NCI-H146 (cell line): ENCODE data around the gene C19orf25.
"Not testable (repeated sequence)": the region's sequence is repeated elsewhere in the genome, so short reads cannot be mapped to it uniquely, and the experiment has no call there.

Source experiments
- DNase-seq: peaks from one replicate; lab custom pipeline; 2025; lab: John Stamatoyannopoulos, UW

Gene C19orf25

GRCh38 chr19:1481893-1482360, 2.9 kb upstream of the C19orf25 start:
- peak; percentile 53 for DNase-seq

GRCh38 chr19:1481224-1481892, 2.3 kb upstream of the C19orf25 start:
- no peak for DNase-seq

GRCh38 chr19:1477056-1477455, 2.0 kb downstream of the C19orf25 start:
- not testable (repeated sequence) for DNase-seq

GRCh38 chr19:1475751-1476437, 3.1 kb downstream of the C19orf25 start:
- DNase-seq = no peak

GRCh38 chr19:1474765-1475351, 4.2 kb downstream of the C19orf25 start:
- no peak for DNase-seq

GRCh38 chr19:1474011-1474764, 4.8 kb downstream of the C19orf25 start:
- DNase-seq = no peak

- DNase-seq = no peak
These were observed 5.7 kb downstream of the C19orf25 start for GRCh38 chr19:1473085-1473851.

- peak; percentile 41 for DNase-seq
These were observed 6.6 kb downstream of the C19orf25 start for GRCh38 chr19:1472231-1473084.

GRCh38 chr19:1471515-1472160, 7.4 kb downstream of the C19orf25 start:
- DNase-seq = no peak

GRCh38 chr19:1471010-1471514, 8.0 kb downstream of the C19orf25 start:
- peak; percentile 53 for DNase-seq

GRCh38 chr19:1470305-1471009, 8.6 kb downstream of the C19orf25 start:
- DNase-seq = peak; percentile 79

- DNase-seq = no peak
These were observed 9.0 kb downstream of the C19orf25 start for GRCh38 chr19:1470055-1470304.

GRCh38 chr19:1469255-1470054, 9.6 kb downstream of the C19orf25 start:
- DNase-seq = no peak

- no peak for DNase-seq
These were observed 10.2 kb downstream of the C19orf25 start for GRCh38 chr19:1468821-1469254.

- no peak for DNase-seq
These were observed 10.7 kb downstream of the C19orf25 start for GRCh38 chr19:1468274-1468820.

GRCh38 chr19:1467490-1468273, 11.3 kb downstream of the C19orf25 start:
- DNase-seq = no peak

- no peak for DNase-seq
These were observed 11.9 kb downstream of the C19orf25 start for GRCh38 chr19:1467215-1467489.
